C4-2B (cell line): ENCODE data around the gene FABP3.

Experiments
- ZFX ChIP-seq: fragments of 450-650 bp; IDR thresholded peaks from 2 replicates; pipeline ENCODE4 v1.6.1; 2017
- TF ChIP-seq, protein P1 (sequence below): fragments of 450-650 bp; conservative IDR thresholded peaks from 2 replicates; pipeline ENCODE4 v1.5.1; 2017; ENCODE audit warnings: mild to moderate bottlenecking

DNA sequence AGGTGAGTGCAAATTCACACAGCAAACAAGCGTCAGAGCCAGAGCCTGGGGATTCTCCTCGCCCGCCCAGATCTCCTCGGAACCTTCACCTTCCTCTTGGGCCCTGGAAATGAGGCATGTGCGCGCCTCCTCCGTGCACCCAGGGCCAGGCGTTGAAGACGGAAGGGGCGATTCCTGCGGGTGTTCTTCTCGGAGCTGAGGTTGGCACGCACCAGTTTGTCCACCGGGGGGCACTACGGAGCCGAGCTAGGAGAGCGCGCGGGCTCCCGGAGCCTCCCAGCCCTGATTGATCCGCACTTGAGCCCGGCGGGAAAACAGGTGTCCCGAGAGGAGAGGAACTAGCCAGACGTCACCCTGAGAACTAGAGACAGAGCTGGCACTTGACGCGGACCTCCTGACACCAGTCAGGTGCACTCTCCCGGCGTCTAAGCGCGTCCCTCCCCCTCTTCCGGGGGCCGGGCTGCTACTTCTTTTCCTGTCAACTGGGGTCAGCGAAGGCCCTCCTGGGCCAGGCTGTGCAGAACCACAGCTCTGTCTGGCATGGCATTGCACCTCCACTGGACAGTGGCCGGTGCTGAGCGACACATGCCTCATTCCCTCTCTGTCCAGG lies 21.8 kb upstream of the FABP3 start:
- TF ChIP-seq, protein P1, sequence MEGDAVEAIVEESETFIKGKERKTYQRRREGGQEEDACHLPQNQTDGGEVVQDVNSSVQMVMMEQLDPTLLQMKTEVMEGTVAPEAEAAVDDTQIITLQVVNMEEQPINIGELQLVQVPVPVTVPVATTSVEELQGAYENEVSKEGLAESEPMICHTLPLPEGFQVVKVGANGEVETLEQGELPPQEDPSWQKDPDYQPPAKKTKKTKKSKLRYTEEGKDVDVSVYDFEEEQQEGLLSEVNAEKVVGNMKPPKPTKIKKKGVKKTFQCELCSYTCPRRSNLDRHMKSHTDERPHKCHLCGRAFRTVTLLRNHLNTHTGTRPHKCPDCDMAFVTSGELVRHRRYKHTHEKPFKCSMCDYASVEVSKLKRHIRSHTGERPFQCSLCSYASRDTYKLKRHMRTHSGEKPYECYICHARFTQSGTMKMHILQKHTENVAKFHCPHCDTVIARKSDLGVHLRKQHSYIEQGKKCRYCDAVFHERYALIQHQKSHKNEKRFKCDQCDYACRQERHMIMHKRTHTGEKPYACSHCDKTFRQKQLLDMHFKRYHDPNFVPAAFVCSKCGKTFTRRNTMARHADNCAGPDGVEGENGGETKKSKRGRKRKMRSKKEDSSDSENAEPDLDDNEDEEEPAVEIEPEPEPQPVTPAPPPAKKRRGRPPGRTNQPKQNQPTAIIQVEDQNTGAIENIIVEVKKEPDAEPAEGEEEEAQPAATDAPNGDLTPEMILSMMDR: peak; percentile 97
- no peak for TF ChIP-seq ZFX
